C4-2B (cell line): ENCODE results near the gene CCL5.

Source experiments
- CTCF ChIP-seq: fragments of 450-650 bp; conservative IDR thresholded peaks from 2 replicates; pipeline ENCODE4 v1.5.1; 2017; ENCODE audit warnings: mild to moderate bottlenecking
- ZFX ChIP-seq: fragments of 450-650 bp; IDR thresholded peaks from 2 replicates; pipeline ENCODE4 v1.6.1; 2017

- no peak for TF ChIP-seq CTCF
- no peak for TF ChIP-seq ZFX
Measured at GRCh38 chr17:35901631-35902175, 21.5 kb upstream of the CCL5 start.
